GM18951 (cell line): ENCODE data around the gene ZFY.
"Not testable (repeated sequence)": the region's sequence is repeated elsewhere in the genome, so short reads cannot be mapped to it uniquely, and the experiment has no call there.

Experiments used
- POLR2A ChIP-seq: IDR thresholded peaks from 4 replicates; pipeline ENCODE4 v1.6.1; 2011; ENCODE audit warnings: mild to moderate bottlenecking; ENCODE audit not compliant: insufficient read length, insufficient read depth; ENCODE audit errors: extremely low read depth
- in situ Hi-C: fragments of 300-500 bp; cut with MboI; formaldehyde crosslinking; loops from one replicate; pipeline ENCODE4 v1.12.0; 2022; ENCODE audit warnings: low sequenced_read_pairs, mixed read lengths, inconsistent platforms; ENCODE audit not compliant: unreplicated experiment

The ZFY gene

GRCh38 chrY:2950655-2951054, 15.5 kb downstream of the ZFY start:
- TF ChIP-seq POLR2A: no peak
- in situ Hi-C loops: no loop called here

- TF ChIP-seq POLR2A: no peak
- in situ Hi-C loops: no loop called here
Measured at GRCh38 chrY:2952912-2953311, 17.7 kb downstream of the ZFY start.

GRCh38 chrY:2954735-2955134, 19.6 kb downstream of the ZFY start:
- TF ChIP-seq POLR2A: no peak
- in situ Hi-C loops: no loop called here

- no peak for TF ChIP-seq POLR2A
- in situ Hi-C loops: no loop called here
Measured at GRCh38 chrY:2955561-2955960, 20.4 kb downstream of the ZFY start.

- in situ Hi-C loops: no loop called here
- no peak for TF ChIP-seq POLR2A
Measured at GRCh38 chrY:2962061-2962460, 26.9 kb downstream of the ZFY start.

- no peak for TF ChIP-seq POLR2A
- in situ Hi-C loops: no loop called here
Measured at GRCh38 chrY:2964814-2965213, 29.6 kb downstream of the ZFY start.

- in situ Hi-C loops: no loop called here
- no peak for TF ChIP-seq POLR2A
Measured at GRCh38 chrY:2965629-2966028, 30.4 kb downstream of the ZFY start.

GRCh38 chrY:2969561-2969960, 34.4 kb downstream of the ZFY start:
- in situ Hi-C loops: no loop called here
- TF ChIP-seq POLR2A: no peak

GRCh38 chrY:2972708-2973107, 37.5 kb downstream of the ZFY start:
- no peak for TF ChIP-seq POLR2A
- in situ Hi-C loops: no loop called here

GRCh38 chrY:2973110-2973751, 38.0 kb downstream of the ZFY start:
- in situ Hi-C loops: no loop called here
- no peak for TF ChIP-seq POLR2A

- in situ Hi-C loops: no loop called here
- TF ChIP-seq POLR2A: no peak
Measured at GRCh38 chrY:2979283-2979682, 44.1 kb downstream of the ZFY start.

- TF ChIP-seq POLR2A: no peak
- in situ Hi-C loops: no loop called here
Measured at GRCh38 chrY:2984491-2984890, 49.3 kb downstream of the ZFY start.

GRCh38 chrY:2987178-2987577, 52.0 kb downstream of the ZFY start:
- in situ Hi-C loops: not testable (repeated sequence)

- in situ Hi-C loops: not testable (repeated sequence)
Measured at GRCh38 chrY:2997369-2997768, 62.2 kb downstream of the ZFY start.

GRCh38 chrY:3002190-3002589, 67.0 kb downstream of the ZFY start:
- in situ Hi-C loops: no loop called here

More at GRCh38 chrY:3002190-3002589, 67.0 kb downstream of the ZFY start:
- no peak for TF ChIP-seq POLR2A
